HG03025 (cell line): Measurements from ENCODE around the gene NR3C2.
"Not testable (repeated sequence)": the region's sequence is repeated elsewhere in the genome, so short reads cannot be mapped to it uniquely, and the experiment has no call there.

Experiments used
- ATAC-seq: cut with Tn5 transposase; IDR thresholded peaks from one replicate; pipeline ENCODE4 v1.9.1; 2021; ENCODE audit warnings: mild to moderate bottlenecking, moderate library complexity; ENCODE audit not compliant: unreplicated experiment, low FRiP score

Gene NR3C2

DNA sequence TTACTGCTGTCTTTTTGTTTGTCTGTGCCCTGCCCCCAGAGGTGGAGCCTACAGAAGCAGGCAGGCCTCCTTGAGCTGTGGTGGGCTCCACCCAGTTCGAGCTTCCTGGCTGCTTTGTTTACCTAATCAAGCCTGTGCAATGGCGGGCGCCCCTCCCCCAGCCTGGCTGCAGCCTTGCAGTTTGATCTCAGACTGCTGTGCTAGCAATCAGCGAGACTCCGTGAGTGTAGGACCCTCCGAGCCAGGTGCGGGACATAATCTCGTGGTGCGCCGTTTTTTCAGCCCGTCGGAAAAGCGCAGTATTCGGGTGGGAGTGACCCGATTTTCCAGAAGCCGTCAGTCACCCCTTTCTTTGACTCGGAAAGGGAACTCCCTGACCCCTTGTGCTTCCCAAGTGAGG, 118.9 kb downstream of the NR3C2 start:
- not testable (repeated sequence) for ATAC-seq

DNA sequence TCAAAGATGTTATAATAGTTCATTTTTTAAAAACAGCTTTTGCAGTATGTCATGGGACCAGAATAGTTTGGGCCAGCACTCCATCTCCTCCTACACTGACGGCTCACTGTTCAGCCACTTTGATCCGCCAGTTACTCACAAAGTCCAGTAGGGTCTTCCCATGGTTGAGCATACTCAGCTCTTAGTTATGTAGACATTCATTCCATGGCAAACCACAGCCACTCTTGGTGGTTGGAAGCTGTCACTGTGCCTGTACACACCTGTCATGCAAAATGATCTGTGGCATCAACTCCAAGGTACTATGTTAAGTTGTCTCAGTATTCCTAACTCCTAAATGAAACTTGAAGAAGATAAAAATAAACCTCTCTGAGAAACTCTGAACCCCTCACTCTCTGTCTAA, 127.2 kb downstream of the NR3C2 start:
- ATAC-seq = no peak

DNA sequence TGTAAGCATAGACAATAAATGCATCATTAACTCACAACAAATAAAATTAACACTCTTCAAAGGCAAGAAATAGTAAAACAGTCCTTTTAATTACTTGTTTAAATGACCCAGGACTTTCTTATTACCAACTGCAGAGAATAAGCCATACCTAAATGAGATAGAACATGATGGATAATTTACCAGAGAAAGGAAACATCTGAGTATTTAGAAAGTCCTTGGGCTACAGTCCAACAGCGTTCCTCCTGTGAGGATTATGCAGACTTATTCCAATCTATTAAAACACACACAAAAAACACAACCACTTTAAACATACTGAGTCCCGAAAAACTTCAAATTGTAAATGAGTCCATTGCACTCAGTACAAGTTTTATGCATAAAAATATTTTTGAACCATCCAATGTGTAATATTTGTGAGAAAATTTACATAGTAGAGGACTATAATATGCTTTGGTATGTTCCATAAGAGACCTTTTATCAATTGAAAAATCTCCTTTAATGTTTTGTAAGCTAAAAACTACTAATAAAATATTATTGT, 129.2 kb downstream of the NR3C2 start:
- ATAC-seq = no peak

DNA sequence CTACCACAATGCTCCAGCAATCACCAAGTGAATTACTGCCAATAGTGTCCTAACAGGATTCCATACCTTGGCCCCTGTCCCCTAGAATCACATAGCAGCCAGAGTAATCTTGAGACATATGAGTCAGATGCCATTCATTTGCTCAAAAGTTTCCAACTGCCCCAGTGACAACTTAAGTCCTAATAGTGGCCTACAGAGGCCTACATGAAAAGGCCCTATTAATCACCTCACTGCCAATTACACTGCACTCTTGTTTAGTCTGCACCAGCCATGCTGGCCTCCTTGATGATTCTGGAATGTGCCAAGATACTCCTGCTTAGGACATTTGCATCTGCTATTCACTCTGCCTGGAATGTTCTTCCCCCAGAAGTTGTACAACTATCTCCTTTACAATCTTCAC, 130.7 kb downstream of the NR3C2 start:
- no peak for ATAC-seq

DNA sequence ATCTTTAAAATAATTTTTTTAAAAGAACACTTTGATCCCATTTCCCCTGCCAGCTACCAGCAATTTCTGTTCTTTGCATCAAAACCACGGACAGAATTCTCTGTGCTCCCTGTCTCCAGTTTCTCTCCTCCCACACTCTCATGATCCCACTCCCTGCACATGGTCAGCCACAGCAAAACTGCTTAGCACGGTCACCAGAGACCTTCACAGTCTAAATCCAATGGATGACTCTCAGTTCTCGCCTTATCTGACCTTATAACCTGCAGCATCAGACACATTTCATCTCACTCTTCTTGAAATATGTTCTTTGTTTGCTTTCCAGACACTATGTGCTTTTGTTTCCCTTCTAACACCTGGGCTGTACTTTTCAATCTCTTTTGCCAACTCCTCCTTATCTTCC, 131.5 kb downstream of the NR3C2 start:
- no peak for ATAC-seq

DNA sequence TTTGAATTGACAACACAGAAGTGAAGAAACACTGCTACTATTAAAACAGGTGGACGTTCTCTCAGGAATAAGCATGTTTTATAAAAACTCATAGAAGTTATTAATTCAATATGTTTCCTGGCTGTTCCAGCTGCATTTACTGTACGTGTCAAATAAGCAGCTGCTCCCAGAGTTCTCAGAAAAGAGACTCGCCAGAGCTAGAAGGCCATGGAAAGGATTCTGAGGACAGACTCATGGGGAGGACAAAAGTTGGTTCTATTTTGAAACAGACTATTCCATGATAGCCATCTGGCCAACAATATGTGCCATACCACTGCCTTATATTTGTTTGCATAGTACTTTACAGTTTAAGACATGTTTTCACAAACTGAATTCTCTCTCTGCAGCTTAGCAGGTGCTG, 136.5 kb downstream of the NR3C2 start:
- no peak for ATAC-seq

DNA sequence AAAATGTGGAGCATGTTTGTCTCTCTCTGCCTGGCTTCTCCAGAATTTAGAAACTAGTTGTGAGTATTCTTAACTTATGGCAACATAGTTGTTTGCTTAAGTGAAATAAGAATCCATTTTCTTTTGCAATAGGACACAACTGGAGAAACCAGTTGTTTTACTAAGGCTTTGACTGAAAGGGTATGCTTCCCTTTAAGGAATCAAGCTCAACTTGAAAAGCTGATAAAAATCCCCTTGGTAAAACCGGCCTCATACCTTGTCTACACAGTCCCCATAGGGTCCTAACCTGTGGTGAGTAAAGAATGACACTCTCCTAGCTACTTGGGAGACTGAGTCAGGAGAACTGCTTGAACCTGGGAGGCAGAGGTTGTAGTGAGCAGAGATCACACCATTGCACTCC, 139.8 kb downstream of the NR3C2 start:
- ATAC-seq = no peak

DNA sequence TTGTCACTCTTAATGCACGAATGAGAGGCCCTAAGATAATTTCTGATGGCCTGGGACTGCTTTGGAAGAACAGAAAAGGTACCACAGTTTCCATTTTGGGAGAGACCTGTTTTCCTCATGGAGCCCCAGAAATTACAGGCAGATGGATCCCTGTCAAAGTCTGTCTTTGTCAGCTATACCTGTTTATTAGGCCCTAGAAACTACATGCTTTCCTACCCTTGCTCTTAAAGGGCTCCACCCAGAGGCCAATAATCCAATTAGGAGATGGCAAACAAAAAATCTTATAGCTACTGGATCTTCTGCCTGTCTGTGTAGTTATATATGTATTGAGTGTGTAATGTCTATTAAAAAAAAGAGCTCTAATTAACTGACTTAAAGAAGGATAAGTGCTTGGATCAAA, 141.3 kb downstream of the NR3C2 start:
- no peak for ATAC-seq

DNA sequence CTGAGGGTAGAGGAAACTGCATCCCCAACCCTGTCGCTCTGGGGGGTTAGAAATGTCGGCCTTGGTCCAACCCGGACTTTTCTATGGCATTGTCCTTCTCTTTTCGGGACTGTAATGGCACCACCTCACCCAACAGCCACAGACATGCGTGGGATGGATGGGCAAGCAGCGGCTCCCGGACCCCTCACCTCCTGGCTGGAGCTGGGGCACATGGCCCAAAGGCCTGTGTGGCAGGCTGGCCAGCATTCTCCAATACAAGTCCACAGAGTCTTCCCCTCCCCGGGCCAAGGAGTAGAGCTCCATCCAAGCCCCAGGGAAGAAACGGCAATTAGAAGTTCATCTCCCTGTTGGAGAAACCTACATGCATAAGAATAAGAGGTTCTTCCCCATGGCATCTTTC, 142.9 kb downstream of the NR3C2 start:
- no peak for ATAC-seq

DNA sequence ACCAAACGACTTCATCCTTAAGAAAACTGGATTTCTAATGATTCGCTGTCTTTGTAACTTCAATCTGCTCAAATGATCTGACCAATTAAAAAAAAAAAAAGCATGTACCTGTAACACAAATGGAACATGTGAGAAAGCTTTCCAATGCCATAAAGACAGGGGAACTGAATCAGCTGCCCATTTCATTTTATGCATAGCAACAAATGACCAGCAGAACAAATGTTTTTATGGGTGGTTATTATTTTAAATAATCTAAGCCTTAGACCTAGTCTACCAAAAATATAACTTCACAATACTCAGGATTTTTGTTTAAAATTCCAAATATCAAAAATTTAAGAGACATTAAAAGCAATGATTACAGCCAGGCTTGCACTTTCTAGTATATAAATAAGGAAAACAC, 145.7 kb downstream of the NR3C2 start:
- ATAC-seq = no peak

DNA sequence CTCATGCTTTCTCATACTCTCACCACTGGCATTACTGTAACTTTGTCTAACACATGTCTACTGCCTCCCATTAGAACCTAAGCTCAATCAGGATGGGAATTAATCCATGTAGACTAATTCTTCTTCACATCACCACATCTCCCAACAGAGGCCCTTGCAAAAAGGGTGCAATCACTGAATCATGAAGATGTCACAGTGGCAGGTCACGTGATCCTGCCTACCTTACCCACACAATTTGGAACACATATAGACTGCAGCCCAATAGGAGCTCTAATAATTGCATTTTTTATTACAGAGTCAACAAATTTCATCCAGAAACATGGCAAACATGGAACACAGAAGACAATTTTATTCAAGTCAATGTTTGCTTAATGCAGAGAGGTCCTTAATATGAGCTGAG, 146.6 kb downstream of the NR3C2 start:
- no peak for ATAC-seq

DNA sequence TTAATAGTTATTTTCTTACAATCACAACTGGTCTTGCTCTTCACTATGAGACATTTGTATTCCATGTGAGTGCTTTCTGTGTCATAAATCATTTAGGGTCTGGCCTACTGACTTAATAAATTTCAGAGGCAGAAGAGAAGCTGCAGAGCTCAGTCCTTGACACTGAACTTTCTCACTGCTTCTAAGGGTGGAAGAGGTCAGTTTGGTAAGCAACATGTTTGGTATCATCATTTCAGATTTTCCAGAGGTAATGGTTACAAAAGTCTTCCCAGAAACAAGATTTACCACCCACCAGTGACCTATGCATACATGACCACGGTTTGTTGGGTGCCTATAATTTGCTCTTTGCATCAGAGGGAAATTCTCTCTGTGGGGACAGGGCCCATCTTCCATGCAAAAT, 148.6 kb downstream of the NR3C2 start:
- no peak for ATAC-seq

DNA sequence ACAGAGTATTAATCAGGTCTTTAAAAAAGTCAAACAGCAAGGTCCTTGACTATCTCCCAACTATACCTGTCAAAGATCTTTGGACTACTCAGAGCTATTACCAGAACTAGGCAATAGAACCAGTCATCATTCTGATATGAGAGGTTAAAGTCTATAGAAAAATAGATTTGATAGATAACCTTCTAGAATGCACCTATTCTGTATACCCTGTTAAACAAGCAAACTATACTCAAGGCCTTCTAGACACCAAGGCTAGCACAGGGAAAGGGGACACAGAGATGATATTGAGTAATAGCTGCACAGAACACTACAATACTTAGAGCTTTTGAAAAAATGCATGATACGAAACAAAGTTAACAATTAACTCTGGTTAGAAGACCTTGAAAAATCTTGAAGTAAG, 149.5 kb downstream of the NR3C2 start:
- no peak for ATAC-seq

DNA sequence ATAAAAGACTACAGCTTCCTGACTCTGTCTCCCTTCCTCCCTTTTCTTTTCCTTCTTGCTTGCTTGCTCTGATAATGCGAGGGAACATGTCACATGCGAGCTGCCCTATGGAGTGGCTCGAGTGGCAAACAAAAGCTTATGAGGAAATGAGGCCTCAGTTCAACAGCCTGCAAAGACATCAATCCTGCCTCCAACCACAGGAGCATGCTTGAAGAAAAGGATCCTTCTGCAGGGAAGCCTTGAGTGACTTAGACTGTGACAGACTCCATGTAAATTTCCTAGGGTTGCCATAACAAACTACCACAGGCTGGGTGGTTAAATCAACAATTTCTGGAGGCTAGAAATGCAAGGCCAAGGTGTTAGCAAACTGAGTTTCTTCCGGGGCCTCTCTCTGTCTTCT, 152.5 kb downstream of the NR3C2 start:
- no peak for ATAC-seq

DNA sequence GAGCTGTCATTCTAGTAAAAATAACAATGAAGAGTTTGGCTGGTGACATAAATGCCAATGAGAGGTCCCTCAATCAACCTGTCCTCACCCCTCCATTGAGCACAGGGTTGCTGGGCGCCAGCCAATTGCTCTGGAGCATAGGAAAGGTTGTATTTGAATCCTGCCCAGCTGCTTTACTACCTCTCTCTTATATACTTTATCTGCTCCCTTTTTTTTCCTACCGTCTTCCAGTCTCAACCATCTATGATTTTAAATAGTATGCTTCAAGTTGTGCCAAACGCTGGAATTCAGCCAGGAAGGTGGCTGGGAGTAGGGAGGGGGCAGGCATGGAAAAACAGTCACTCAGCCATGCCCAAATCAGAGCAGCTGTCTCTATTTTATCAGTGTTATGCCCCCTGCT, 153.8 kb downstream of the NR3C2 start:
- ATAC-seq = no peak

DNA sequence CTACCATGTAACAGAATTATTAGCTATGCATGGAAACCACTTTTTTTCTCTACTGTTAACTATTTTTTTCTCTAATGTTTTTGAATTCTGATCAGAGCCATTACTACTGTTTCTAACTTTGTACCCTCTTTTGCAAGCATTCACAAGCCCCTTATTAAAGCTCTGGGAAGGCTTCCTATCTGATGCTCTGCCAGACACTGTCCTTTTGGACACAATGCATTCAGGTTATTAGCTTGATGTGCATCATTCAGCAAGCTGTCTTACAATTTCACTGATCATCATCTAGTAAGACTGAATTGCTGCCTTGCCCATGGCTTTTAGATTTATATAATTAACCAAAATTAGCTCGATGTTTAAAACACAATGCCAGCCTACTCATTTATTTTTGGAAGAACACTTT, 155.1 kb downstream of the NR3C2 start:
- ATAC-seq = no peak

DNA sequence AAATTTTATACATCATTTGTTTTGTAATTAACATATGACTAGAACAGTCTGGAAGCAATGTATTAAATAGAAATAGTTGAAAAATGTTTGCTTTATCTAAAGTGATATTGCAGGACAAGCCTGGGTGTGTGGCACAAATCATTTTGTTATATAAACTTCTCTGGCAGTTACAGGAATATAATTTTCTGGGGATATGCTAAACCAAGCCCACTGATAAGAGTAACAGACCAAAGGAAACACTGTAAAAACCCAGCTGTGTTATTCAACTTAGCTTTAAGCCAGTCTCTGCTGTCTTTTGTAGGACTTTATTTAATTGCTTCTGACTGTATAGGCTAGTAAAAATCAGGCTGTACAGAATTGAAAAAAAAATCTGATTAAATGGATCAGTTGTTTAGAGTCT, 156.2 kb downstream of the NR3C2 start:
- no peak for ATAC-seq

DNA sequence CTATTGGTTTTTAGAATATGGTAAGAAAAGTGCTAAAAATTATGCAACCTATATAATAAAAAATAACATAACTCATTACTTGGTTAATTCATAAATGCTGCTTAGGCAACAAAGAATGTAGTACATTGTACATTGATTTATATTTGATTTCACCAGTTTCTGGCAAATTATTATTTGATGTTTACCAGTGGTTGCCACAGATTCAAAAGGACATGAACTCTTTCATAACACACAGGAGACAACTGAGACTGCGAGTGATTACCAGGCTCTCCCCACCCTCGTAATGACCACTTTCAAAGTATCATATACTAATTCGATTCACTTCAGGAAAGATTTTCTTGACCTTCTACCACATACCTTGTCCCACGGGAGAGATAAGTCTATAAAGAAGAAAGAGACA, 158.5 kb downstream of the NR3C2 start:
- no peak for ATAC-seq

DNA sequence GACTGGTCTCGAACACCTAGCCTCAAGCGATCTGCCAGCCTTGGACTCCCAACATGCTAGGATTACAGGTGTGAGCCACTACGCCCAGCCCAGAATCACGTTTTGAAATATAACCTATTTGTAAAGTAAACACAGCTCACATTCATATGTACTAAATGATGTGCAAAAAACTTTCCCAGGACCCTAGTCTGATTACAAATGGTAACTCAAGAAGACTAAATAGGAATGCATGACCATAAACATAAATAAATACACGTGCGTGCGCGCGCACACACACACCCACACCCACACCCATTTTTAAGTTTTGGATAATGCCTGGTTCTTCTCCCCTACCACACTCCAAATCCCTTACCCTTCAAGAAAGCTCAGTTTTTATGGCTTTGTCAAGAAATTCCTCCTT, 163.9 kb downstream of the NR3C2 start:
- no peak for ATAC-seq

DNA sequence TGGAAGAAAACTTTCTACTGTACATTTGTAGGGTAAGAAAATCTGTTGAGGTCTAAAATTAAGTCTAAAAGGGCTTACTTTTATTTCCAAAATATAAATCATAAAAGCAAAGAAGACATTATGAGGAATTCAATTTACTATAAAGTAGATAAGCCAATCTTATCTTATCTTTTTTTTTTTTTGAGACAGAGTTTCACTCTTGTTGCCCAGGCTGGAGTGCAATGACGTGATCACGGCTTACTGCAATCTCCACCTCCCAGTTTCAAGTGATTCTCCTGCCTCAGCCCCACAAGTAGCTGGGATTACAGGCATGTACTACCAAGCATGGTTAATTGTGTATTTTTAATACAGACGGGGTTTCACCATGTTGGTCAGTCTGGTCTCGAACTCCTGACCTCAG, 166.9 kb downstream of the NR3C2 start:
- ATAC-seq = no peak

DNA sequence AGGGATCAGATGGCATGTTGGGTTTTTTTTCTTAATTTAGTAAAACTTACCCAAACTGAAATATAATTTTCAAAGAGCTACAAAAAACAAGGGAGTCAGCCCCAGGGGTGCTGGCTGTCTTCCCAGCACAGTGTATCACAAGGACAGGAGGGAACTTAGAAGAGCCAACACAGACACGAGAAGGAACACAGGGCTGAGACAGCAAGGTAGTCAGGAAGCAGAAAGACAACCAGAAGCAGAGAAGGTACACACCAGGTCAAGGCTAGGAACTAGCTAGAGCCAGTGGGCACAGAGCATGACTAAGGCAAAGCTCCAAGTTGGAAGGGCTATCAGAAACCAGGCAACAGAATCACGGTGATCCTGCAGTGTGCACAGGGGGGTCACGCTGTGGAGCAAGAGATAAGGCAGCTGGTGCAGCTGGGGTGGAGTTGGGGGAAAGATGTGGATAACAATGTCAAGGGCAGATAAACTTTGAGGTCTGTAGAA, 168.7 kb downstream of the NR3C2 start:
- ATAC-seq = no peak

DNA sequence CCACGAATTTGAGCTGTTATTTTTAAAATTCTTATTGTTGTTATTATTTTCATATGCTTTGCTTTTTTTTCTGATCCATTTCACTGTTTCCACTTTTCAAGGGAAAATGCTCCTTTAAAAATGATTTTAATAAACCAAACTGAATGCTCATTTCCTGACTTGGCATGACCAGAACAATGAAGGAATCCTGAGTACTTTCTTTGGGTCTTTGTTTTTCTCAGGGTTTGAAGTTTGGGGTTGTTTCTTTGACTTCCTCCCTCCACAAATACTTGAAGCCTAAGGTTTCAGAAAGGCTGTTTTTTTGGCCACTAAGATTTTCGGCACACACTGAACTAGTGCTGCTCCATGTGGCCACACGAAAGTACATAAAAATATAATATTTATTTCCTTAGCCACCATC, 171.0 kb downstream of the NR3C2 start:
- no peak for ATAC-seq

DNA sequence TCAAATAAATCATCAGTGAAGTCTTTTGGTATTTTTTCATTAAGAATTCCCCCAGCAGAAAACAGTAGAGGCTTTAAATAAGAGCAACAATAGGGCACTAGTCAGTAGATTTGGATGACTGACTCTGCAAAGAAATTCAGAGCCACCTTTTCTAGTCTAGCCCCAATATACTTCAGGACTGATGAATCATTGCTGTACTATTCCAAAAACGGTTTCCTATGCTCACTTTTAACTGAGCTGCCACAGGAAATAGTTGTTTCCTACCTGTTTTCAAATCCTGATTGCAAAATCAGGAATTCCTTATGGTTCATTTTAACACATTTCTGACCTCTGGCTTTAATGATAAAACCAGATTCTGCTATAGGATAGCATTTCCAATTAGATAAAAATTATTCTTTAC, 171.6 kb downstream of the NR3C2 start:
- no peak for ATAC-seq
